Glutamatergic neuron (in vitro differentiated cells): ENCODE results near the gene FAM120AOS. TPM values are rescaled to one million over a fixed set of nuclear protein-coding genes. Genes with fewer than 3 reads are reported as not detected.
"Not testable (repeated sequence)": the region's sequence is repeated elsewhere in the genome, so short reads cannot be mapped to it uniquely, and the experiment has no call there.

Experiments
- DNase-seq: peaks from one replicate; pipeline ENCODE4 v3.0.0; 2022
- H3K27ac Mint-ChIP-seq: one replicate; pipeline ENCODE4 v1.8.0; 2020; ENCODE audit warnings: mild to moderate bottlenecking, mixed read lengths, inconsistent platforms; ENCODE audit not compliant: unreplicated experiment
- H3K27me3 Mint-ChIP-seq: one replicate; pipeline ENCODE4 v1.8.0; 2020; ENCODE audit warnings: mild to moderate bottlenecking, moderate library complexity, mixed read lengths, inconsistent platforms; ENCODE audit not compliant: unreplicated experiment
- H3K36me3 Mint-ChIP-seq: one replicate; pipeline ENCODE4 v1.8.0; 2020; ENCODE audit warnings: mild to moderate bottlenecking, mixed read lengths, inconsistent platforms; ENCODE audit not compliant: unreplicated experiment
- H3K4me1 Mint-ChIP-seq: one replicate; pipeline ENCODE4 v1.8.0; 2020; ENCODE audit warnings: mild to moderate bottlenecking, low read depth, mixed read lengths, inconsistent platforms; ENCODE audit not compliant: unreplicated experiment
- H3K4me3 Mint-ChIP-seq: one replicate; pipeline ENCODE4 v1.8.0; 2020; ENCODE audit warnings: mild to moderate bottlenecking, mixed read lengths, inconsistent platforms; ENCODE audit not compliant: unreplicated experiment
- H3K9me3 Mint-ChIP-seq: one replicate; pipeline ENCODE4 v1.8.0; 2020; ENCODE audit warnings: mild to moderate bottlenecking, moderate library complexity, mixed read lengths, inconsistent platforms; ENCODE audit not compliant: unreplicated experiment
- CTCF ChIP-seq: fragments of 200-600 bp; sonication (generic); IDR thresholded peaks from one replicate; pipeline ENCODE4 v1.5.0; 2021; ENCODE audit not compliant: partially characterized antibody, unreplicated experiment
- total RNA-seq: library from RNA; stranded (reverse); fragmentation: NEBNext Ultra II Directional; extraction: Animal tissue kit (Norgen Biotek cat#: 25700); gene quantifications from one replicate; pipeline ENCODE4 v1.2.1, GENCODE V29; 2021; ENCODE audit not compliant: unreplicated experiment

Gene FAM120AOS
- total RNA-seq, 1 donor from 2014 or later = 24.2 TPM

- Mint-ChIP-seq H3K36me3 (no peaks in the 10 kb centered on the region), H3K4me3 (no peak overlapping the region), H3K4me1 (peaks cover 3% of the 10 kb centered on the region), H3K9me3 (peaks cover 3% of the 10 kb centered on the region), H3K27ac (no peak overlapping the region), H3K27me3 (peaks cover 4% of the 10 kb centered on the region)
- no peak for TF ChIP-seq CTCF
- DNase-seq = no peak
Observed at GRCh38 chr9:93447655-93448054, 5.7 kb downstream of the FAM120AOS start.

GRCh38 chr9:93446073-93446472, 7.3 kb downstream of the FAM120AOS start:
- Mint-ChIP-seq H3K9me3 (peaks cover 2% of the 10 kb centered on the region), H3K36me3 (no peaks in the 10 kb centered on the region), H3K27ac (no peak overlapping the region), H3K4me1 (peaks cover 3% of the 10 kb centered on the region), H3K4me3 (no peak overlapping the region), H3K27me3 (peaks cover 2% of the 10 kb centered on the region)
- no peak for DNase-seq
- no peak for TF ChIP-seq CTCF

GRCh38 chr9:93440896-93441580, 12.3 kb downstream of the FAM120AOS start:
- H3K4me1 Mint-ChIP-seq = no peaks in the 10 kb centered on the region
- no peak overlapping the region for H3K27ac Mint-ChIP-seq
- no peak overlapping the region for H3K4me3 Mint-ChIP-seq
- DNase-seq = no peak
- no peak for TF ChIP-seq CTCF
- no peaks in the 10 kb centered on the region for H3K36me3 Mint-ChIP-seq
- peaks cover 2% of the 10 kb centered on the region for H3K9me3 Mint-ChIP-seq
- H3K27me3 Mint-ChIP-seq = peaks cover 2% of the 10 kb centered on the region

GRCh38 chr9:93439301-93439700, 14.1 kb downstream of the FAM120AOS start:
- H3K27me3 Mint-ChIP-seq, H3K9me3 Mint-ChIP-seq, H3K36me3 Mint-ChIP-seq, H3K27ac Mint-ChIP-seq, DNase-seq, H3K4me1 Mint-ChIP-seq, H3K4me3 Mint-ChIP-seq: not testable (repeated sequence)

GRCh38 chr9:93437996-93438395, 15.4 kb downstream of the FAM120AOS start:
- DNase-seq = no peak
- Mint-ChIP-seq H3K36me3 (no peaks in the 10 kb centered on the region), H3K9me3 (peaks cover 2% of the 10 kb centered on the region), H3K4me1 (no peaks in the 10 kb centered on the region), H3K4me3 (no peak overlapping the region), H3K27me3 (no peaks in the 10 kb centered on the region), H3K27ac (no peak overlapping the region)
- no peak for TF ChIP-seq CTCF
